Chondrocyte (in vitro differentiated cells): ENCODE results near the gene TMPRSS6. TPM values are rescaled to one million over a fixed set of nuclear protein-coding genes. Genes with fewer than 3 reads are reported as not detected.
A peak's percentile ranks its signal among the peaks of the same experiment; 100 is the strongest.

Experiments used
- DNase-seq: peaks from one replicate; pipeline ENCODE4 v3.0.0; 2021; ENCODE audit warnings: mixed read lengths, low spot score
- H3K27ac Mint-ChIP-seq: one replicate; pipeline ENCODE4 v1.8.0; 2021; ENCODE audit warnings: mild to moderate bottlenecking, moderate library complexity, mixed read lengths; ENCODE audit not compliant: unreplicated experiment
- H3K27me3 Mint-ChIP-seq: 2 replicates; pipeline ENCODE4 v1.8.0; 2021; ENCODE audit warnings: low read depth, mixed read lengths
- H3K36me3 Mint-ChIP-seq: 2 replicates; pipeline ENCODE4 v1.8.0; 2021; ENCODE audit warnings: low read depth, mixed read lengths
- H3K4me1 Mint-ChIP-seq: 2 replicates; pipeline ENCODE4 v1.8.0; 2021; ENCODE audit warnings: low read depth, mild to moderate bottlenecking, mixed read lengths
- H3K4me3 Mint-ChIP-seq: one replicate; pipeline ENCODE4 v1.8.0; 2021; ENCODE audit warnings: mild to moderate bottlenecking, moderate library complexity, mixed read lengths; ENCODE audit not compliant: unreplicated experiment
- H3K9me3 Mint-ChIP-seq: 2 replicates; pipeline ENCODE4 v1.8.0; 2021; ENCODE audit warnings: low read depth, mixed read lengths
- CTCF ChIP-seq: fragments of 200-600 bp; sonication (generic); IDR thresholded peaks from 2 replicates; pipeline ENCODE4 v1.5.0; 2021; ENCODE audit warnings: antibody characterized with exemption, mild to moderate bottlenecking, moderate library complexity
- total RNA-seq: library from RNA; stranded (reverse); gene quantifications from 3 replicates; pipeline ENCODE4 v1.2.1, GENCODE V29; 2021

The TMPRSS6 gene
- total RNA-seq, 1 donor from 2014 or later = not detected

DNA sequence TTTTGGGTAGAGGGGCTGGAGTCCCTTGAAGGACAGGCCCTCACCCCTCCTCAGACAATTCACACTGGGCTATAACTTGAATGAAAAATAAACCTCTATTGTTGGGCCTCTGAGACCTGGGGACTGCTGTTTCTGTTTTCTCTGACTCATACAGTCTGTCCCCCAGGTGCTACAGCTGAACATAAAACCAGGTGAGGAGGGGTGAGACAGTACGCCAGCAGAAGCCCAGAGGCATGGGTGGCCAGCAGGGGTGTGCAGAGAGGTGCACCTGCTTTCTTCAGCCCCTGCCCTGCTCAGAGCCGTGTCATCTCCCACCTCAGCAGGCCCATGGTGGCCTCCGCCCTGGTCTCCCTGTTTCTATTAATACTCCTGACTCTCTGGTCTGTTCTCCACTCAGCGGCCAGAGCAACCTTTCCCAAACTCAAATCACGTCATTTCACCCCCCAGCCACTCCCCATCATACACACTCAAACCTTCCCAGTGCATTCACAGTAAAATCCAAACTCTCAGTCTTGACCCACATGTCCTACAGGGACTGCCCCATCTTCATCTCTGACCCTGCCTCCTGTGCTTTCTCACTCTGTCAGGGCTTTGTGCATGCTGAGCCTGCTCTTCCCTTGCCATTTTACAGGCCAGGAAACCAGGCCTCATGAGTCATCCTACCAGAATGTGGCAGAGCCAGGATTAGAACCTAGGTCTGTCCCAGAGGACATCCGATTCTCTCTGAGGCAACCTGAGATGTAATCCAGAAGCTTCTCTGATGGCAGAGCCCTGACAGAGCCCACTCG, 45.6 kb upstream of the TMPRSS6 start:
- H3K27me3 Mint-ChIP-seq = peaks cover 41% of the 10 kb centered on the region

DNA sequence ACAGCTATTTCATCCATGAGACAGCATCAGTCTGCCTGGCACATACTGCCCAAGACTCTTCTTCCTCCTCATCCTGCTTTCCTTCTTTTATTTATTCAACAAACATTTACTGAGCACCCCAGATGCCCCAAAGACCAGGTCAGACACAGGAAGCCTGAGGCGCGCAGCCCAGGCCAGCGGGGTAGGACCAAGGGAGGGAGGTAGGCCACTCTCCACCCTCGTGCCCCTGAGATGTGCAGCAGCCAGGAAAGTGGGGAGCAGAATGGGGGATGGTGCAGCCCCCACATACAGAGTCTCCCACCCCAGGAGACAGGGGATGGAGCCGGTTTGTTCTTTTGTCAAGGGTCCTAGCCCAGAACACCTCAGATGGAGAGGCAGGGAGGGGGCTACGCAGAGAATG, 44.4 kb upstream of the TMPRSS6 start:
- peaks cover 3% of the 10 kb centered on the region for H3K36me3 Mint-ChIP-seq
- peaks cover 21% of the 10 kb centered on the region for H3K9me3 Mint-ChIP-seq
- H3K27me3 Mint-ChIP-seq = peaks cover 30% of the 10 kb centered on the region
- no peak for TF ChIP-seq CTCF
- H3K4me3 Mint-ChIP-seq = no peak overlapping the region
- no peak for DNase-seq
- H3K27ac Mint-ChIP-seq = no peak overlapping the region
- H3K4me1 Mint-ChIP-seq = no peaks in the 10 kb centered on the region

More for the DNA sequence above, 45.6 kb upstream of the TMPRSS6 start:
- H3K9me3 Mint-ChIP-seq = peaks cover 21% of the 10 kb centered on the region
- no peak overlapping the region for H3K27ac Mint-ChIP-seq
- H3K36me3 Mint-ChIP-seq = peaks cover 3% of the 10 kb centered on the region
- H3K4me3 Mint-ChIP-seq = no peak overlapping the region
- no peaks in the 10 kb centered on the region for H3K4me1 Mint-ChIP-seq
- TF ChIP-seq CTCF = no peak
- DNase-seq = no peak

DNA sequence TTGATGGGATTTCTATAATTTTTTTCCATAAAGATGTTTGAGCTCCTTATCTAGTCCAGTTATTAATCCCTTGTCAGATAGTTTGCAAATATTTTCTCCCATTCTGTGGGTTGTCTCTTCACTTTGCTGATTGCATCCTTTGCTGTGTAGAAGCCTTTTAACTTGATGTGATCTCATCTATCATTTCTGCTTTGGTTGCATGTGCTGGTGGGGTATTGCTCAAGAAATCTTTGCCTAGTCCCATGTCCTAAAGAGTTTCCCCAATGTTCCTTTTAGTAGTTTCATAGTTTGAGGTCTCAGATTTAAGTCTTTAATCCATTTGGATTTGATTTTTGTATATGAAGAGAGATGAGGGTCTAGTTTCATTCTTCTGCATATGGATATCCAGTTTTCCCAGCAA, 41.9 kb upstream of the TMPRSS6 start:
- peaks cover 3% of the 10 kb centered on the region for H3K36me3 Mint-ChIP-seq
- DNase-seq = no peak
- H3K4me3 Mint-ChIP-seq = no peak overlapping the region
- TF ChIP-seq CTCF = no peak
- peaks cover 21% of the 10 kb centered on the region for H3K9me3 Mint-ChIP-seq
- H3K4me1 Mint-ChIP-seq = no peaks in the 10 kb centered on the region
- H3K27me3 Mint-ChIP-seq = peaks cover 17% of the 10 kb centered on the region
- no peak overlapping the region for H3K27ac Mint-ChIP-seq

DNA sequence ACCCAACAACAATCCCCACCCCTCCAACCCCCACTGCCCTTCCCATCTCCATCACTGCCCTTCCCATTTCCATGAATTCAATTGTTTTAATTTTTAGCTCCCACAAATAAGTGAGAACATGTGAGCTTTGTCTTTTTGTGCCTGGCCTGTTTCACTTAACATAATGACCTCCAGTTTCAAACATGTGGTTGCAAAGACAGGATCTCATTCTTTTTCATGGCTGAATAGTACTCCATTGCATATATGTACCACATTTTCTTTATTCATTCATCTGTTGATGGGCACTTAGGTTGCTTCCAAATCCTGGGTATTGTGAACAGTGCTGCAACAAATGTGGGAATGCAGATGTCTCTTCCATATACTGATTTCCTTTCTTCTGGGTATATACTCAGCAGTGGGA, 41.2 kb upstream of the TMPRSS6 start:
- no peak overlapping the region for H3K4me3 Mint-ChIP-seq
- H3K36me3 Mint-ChIP-seq = peaks cover 3% of the 10 kb centered on the region
- peaks cover 24% of the 10 kb centered on the region for H3K27me3 Mint-ChIP-seq
- H3K9me3 Mint-ChIP-seq = peaks cover 18% of the 10 kb centered on the region
- no peak for DNase-seq
- H3K27ac Mint-ChIP-seq = no peak overlapping the region
- no peaks in the 10 kb centered on the region for H3K4me1 Mint-ChIP-seq
- TF ChIP-seq CTCF = no peak

GRCh38 chr22:37148742-37149665, 39.5 kb upstream of the TMPRSS6 start:
- Mint-ChIP-seq H3K36me3 (no peaks in the 10 kb centered on the region), H3K9me3 (peaks cover 12% of the 10 kb centered on the region), H3K27ac (no peak overlapping the region), H3K4me3 (no peak overlapping the region), H3K4me1 (no peaks in the 10 kb centered on the region), H3K27me3 (peaks cover 31% of the 10 kb centered on the region)
- TF ChIP-seq CTCF = no peak
- DNase-seq = peak; percentile 82
